ENCODE results near the gene FLNA. TPM values are rescaled to one million over a fixed set of nuclear protein-coding genes. Genes with fewer than 3 reads are reported as not detected.

FLNA gene
- total RNA-seq, 1 donor from 2014 or later, result 1,080 TPM

- peaks cover 29% of the 10 kb centered on the region for H3K4me1 ChIP-seq
- intact Hi-C loops (cut with DNase I), result no loop called here
- no peak overlapping the region for H3K27ac ChIP-seq
- no peak overlapping the region for H3K4me3 ChIP-seq
- no peaks in the 10 kb centered on the region for H3K9me3 ChIP-seq
- TF ChIP-seq, protein P1, sequence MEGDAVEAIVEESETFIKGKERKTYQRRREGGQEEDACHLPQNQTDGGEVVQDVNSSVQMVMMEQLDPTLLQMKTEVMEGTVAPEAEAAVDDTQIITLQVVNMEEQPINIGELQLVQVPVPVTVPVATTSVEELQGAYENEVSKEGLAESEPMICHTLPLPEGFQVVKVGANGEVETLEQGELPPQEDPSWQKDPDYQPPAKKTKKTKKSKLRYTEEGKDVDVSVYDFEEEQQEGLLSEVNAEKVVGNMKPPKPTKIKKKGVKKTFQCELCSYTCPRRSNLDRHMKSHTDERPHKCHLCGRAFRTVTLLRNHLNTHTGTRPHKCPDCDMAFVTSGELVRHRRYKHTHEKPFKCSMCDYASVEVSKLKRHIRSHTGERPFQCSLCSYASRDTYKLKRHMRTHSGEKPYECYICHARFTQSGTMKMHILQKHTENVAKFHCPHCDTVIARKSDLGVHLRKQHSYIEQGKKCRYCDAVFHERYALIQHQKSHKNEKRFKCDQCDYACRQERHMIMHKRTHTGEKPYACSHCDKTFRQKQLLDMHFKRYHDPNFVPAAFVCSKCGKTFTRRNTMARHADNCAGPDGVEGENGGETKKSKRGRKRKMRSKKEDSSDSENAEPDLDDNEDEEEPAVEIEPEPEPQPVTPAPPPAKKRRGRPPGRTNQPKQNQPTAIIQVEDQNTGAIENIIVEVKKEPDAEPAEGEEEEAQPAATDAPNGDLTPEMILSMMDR (IDR thresholded peaks at IDR 0.05), result no peak
- no peaks in the 10 kb centered on the region for H3K27me3 ChIP-seq (ENCODE audit: low read depth)
- H3K36me3 ChIP-seq, result peaks cover 67% of the 10 kb centered on the region
- ATAC-seq (no peak), DNase-seq (no peak)
Measured at GRCh38 chrX:154366666-154367055, 7.8 kb downstream of the FLNA start.

- no peak overlapping the region for H3K4me3 ChIP-seq
- DNase-seq, result no peak
- H3K4me1 ChIP-seq, result peaks cover 29% of the 10 kb centered on the region
Measured at GRCh38 chrX:154365997-154366665, 8.3 kb downstream of the FLNA start.

DNA sequence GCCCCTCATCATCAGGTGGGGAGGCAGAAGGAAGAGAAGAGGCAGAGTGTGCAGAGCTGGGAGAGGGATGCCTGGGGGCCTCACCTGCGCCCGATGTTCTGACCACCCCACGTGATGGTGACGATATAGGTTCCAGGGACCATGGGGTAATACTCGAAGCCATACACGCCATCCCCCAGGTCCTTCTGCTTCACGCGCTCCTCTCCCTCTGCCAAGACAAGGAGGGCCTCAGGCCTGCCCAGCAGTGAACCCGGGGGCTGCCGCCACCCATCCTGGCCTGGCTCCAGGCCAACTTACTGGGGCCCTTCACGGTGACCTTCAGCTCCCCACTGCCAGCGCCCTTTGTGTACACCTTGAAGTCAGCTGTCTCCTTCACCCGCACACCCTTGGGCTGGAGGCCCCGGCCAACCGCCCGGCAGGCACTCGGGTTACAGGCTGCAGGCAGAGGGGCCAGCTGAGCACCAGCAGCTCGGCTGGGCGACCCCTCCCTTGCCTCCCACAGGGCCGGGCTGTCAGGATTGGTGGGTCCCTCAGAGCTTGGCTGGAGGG is 9.3 kb downstream of the FLNA start:
- no peak for DNase-seq
- H3K9me3 ChIP-seq, result no peaks in the 10 kb centered on the region
- H3K27me3 ChIP-seq (ENCODE audit: low read depth), result no peaks in the 10 kb centered on the region
- peaks cover 80% of the 10 kb centered on the region for H3K36me3 ChIP-seq
- no peak overlapping the region for H3K27ac ChIP-seq
- TF ChIP-seq, protein P1 (IDR thresholded peaks at IDR 0.05), result no peak
- H3K4me3 ChIP-seq, result no peak overlapping the region
- ATAC-seq, result no peak
- H3K4me1 ChIP-seq, result peaks cover 29% of the 10 kb centered on the region
- intact Hi-C loops (cut with DNase I), result no loop called here

More at GRCh38 chrX:154365997-154366665, 8.3 kb downstream of the FLNA start:
- Histone ChIP-seq H3K27ac (no peak overlapping the region), H3K27me3 (ENCODE audit: low read depth) (no peaks in the 10 kb centered on the region), H3K9me3 (no peaks in the 10 kb centered on the region), H3K36me3 (peaks cover 72% of the 10 kb centered on the region)
- intact Hi-C loops (cut with DNase I), result no loop called here
- TF ChIP-seq, protein P1 (IDR thresholded peaks at IDR 0.05), result no peak
- no peak for ATAC-seq

DNA sequence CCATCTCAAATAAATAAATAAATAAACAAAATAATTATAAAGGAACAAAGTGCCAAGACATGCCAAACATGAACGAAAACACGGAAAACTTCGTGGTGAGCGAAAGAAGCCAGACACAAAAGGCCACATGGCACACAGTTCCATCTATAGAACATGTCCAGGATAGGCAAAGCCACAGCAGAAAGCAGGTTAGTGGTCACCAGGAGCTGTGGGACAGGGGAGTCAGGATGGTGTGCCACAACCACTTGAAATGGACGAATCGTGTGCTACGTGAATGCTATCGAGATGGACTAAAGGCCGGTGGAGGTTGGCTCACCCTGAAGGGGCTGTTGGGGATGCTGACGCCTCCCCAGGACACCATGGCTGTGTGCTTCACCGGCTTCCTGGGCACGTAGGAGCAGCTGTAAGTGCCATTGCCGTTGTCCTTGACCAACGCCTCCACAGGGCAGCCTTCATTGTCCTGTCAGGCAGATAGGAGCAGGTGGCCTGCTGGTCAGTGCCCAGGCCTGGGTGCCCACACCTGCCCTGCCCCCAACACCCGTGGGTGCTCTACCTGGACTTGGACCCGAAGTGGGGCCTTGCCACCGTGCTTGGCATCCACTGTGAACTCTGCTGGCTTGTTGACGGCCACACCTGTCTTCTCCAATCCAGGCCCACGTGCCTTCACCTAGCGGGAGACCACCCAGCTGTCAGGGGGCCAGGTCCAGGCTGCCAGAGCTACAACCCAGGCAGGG is 10.6 kb downstream of the FLNA start:
- TF ChIP-seq, protein P1 (IDR thresholded peaks at IDR 0.05), result no peak
- ATAC-seq (no peak), DNase-seq (no peak)
- intact Hi-C loops (cut with DNase I), result no loop called here
- Histone ChIP-seq H3K27ac (no peak overlapping the region), H3K4me3 (no peak overlapping the region), H3K36me3 (peaks cover 92% of the 10 kb centered on the region), H3K27me3 (ENCODE audit: low read depth) (no peaks in the 10 kb centered on the region), H3K9me3 (no peaks in the 10 kb centered on the region), H3K4me1 (peaks cover 29% of the 10 kb centered on the region)

DNA sequence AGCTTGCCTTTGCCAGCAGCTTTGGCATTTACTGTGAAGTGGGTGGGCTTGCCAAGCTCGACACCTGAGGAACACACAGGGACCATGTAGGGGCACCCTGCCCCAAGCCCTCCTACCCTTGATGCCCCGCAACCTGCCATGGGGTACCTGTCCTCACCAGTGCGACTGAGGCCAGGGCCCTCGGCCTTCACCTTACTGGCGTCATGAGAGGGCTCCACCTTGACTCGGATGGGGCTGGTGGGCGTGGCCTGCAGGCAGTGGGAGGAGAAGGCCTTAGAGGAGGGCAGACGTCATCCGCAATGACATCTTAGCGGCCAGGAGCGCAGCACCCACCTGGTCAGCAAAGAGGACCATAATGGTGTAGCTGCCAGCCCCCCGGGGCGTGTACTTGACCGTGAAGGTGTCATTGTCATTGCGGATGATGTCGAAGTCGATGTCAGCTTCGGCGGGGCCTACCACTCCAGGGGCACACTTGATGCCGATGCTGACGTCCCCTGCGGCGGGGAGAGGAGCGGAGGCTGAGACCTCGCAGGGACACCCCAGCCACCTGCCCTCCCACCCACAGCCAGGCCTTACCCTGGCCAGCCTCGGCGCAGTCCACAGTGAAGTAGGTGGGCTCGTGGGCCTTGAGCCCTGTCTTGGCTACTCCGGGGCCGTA is 12.2 kb downstream of the FLNA start:
- intact Hi-C loops (cut with DNase I), result no loop called here
- ATAC-seq, result no peak
- Histone ChIP-seq H3K27me3 (ENCODE audit: low read depth) (no peaks in the 10 kb centered on the region), H3K36me3 (peaks cover 98% of the 10 kb centered on the region), H3K4me1 (peaks cover 14% of the 10 kb centered on the region), H3K9me3 (no peaks in the 10 kb centered on the region), H3K4me3 (no peak overlapping the region), H3K27ac (no peak overlapping the region)
- TF ChIP-seq, protein P1 (IDR thresholded peaks at IDR 0.05), result no peak
- DNase-seq, result no peak
